Fibroblast of lung (primary cell): Measurements from ENCODE around the gene CDH7.

ENCODE experiments used
- CTCF ChIP-seq, 2 donors: IDR thresholded peaks in 1 of 2; conservative IDR thresholded peaks in 1 of 2; 1 replicate in 1 of 2; 2 replicates in 1 of 2; pipeline ENCODE4 v1.5.1; 2011 to 2012; ENCODE audit warnings: low read length in 2 of 2, control low read depth in 1 of 2, inconsistent platforms in 1 of 2, low read depth in 1 of 2, mild to moderate bottlenecking in 1 of 2
- EZH2 ChIP-seq: IDR thresholded peaks from 2 replicates; pipeline ENCODE4 v1.5.1; 2012; ENCODE audit warnings: low read length, control low read depth, mild to moderate bottlenecking; ENCODE audit errors: missing control alignments

GRCh38 chr18:65751155-65752085, 608 bp downstream of the CDH7 start:
- no peak for TF ChIP-seq CTCF (conservative IDR thresholded peaks at IDR 0.05 in 1 of 2, IDR thresholded peaks at IDR 0.05 in 1 of 2; ENCODE audit: low read depth in 1 of 2, low read length in 2 of 2)
- TF ChIP-seq EZH2: no peak
